NCI-H2107 (cell line): ENCODE results near the gene BCAS1.

ENCODE experiments used
- DNase-seq: peaks from one replicate; lab custom pipeline; 2025; lab: John Stamatoyannopoulos, UW

Gene BCAS1

DNA sequence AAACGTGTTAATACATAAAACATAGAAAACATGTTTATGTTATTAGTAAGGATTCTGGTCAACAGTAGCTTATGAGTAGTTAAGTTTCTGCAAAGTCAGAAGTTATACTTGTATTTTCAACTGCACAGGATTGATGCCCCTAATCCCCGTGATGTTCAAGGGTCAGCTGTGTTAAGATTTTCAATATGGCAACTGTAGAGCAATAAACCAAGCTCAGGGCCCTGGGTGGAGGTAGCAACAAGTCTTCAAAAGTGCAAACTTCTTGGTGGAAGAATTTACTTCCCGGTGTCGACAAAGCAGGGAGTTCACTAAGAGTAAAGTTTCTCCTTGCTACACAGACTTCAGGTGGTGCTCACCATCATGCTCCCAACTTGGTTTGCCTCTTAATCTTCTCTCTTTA lies 4.1 kb upstream of the BCAS1 start:
- no peak for DNase-seq

- no peak for DNase-seq
Observed at GRCh38 chr20:54073288-54073687, 2.9 kb upstream of the BCAS1 start.

DNA sequence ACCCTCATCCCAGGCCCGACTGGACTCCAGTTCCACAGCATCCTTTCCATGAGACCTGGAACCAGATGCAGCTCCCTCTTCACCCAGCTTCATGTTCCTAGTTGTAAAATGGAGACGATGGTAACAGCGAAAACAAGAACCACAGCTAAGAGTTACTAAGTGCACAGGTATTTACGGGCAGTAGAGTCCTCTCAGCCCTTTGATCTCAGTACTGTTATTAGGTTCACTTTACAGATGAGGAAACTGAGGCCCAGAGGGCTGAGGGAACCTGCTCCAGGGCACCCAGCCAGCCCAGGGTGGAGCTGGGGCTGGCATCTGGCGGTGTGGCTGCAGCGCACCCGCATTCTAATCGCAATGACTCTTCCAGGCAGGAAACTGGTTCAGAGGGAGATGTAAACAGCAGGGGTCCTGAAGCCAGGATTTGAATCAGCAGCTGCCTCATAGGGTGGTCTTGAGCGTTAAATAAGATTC lies 858 bp downstream of the BCAS1 start:
- no peak for DNase-seq

DNA sequence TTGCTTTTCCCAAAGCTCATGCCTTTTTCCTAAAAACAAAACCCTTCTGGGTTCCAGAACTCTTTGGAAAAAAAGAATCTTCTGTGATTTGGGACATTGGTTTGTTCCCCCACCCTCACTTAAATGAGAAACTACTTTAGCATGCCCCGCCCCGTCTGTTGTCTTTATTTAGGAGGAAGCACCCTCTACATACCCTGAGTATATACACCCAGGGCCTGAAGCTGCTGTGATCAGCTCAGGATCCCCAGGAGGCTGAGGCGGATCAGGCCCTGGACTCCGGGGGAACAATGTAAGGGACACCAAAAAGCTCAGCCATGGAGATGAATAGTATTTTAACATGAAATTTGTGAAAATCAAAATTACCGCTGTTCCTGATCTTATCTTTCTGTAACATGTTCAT lies 1.4 kb downstream of the BCAS1 start:
- DNase-seq: no peak

DNA sequence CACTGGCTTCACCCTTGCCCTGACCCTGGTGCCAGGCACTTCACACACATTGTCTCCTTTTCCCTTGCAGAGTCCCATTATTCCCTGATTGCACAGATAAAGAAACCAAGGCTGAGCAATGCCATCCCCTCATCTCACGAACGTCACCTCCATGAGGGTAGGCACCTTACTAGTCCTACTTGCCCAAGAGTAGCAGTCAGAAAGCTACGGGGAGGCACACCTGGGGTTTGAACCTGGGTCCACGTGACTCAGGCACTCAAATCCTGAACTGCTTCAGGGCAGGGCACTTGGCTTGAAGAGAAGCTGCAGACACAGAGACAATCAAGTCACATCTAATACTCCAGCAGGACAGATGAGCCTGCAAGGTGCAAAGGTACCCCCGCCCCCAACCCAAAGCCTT lies 1.9 kb downstream of the BCAS1 start:
- no peak for DNase-seq

- DNase-seq: no peak
Observed at GRCh38 chr20:54067606-54068174, 2.7 kb downstream of the BCAS1 start.

- DNase-seq: no peak
Observed at GRCh38 chr20:54065601-54066038, 4.8 kb downstream of the BCAS1 start.

DNA sequence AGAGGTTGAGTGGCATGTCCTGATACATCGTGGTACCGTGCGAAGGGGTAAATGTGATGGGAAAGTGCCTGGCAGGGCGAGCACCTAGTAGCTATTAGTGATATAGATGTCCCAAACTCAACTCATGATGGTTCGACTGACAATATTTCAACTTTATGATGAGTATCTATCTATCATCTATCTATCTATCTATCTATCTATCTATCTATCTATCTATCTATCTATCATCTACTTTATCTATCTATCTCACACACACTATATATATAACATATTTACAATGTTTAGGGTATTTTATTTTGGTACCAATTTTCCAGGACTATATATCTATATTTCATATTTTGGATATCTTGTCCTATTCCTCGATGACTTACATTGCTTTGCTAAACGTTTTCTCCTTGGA lies 5.5 kb downstream of the BCAS1 start:
- no peak for DNase-seq

- DNase-seq: no peak
Observed at GRCh38 chr20:54063992-54064676, 6.3 kb downstream of the BCAS1 start.

DNA sequence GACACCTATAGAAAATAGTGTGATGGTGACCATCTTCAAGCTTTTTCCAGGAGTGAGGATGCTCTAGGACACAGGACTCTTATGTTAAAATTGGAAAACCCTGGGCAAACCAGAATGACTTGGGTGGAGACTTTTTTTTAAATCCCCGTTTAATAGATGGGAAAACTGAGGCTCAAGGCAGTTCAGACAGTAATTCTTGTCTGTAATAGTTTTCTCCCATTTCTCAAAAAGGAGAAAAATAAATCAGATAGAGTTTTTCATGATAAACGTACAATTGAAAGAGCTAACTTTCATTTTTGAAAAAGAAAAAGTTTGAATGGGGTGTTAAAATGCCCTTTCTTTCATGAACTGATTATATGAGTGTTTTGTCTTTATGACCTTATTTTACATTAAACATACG lies 6.8 kb downstream of the BCAS1 start:
- no peak for DNase-seq

DNA sequence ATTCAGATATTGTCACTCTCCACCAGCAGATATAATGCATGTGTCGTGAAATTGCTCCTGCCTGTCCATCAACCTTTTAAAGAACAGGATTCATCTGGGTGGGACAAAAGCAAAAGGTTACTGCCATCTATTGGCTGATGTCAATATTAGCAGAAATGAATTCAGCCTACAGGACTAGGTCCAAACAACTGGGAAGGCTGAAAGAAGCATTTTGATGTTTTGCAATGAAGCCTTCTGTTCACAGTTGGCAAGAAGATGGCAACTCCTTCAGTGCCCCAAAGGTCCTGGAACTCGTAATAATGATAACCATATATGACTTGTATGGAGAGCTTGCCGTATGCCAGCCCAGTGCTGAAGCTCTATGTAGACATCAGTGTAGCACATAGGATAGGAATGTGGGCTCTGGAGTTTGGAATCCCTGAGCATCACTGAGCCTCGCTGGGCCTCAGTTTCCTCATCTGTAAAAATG lies 7.5 kb downstream of the BCAS1 start:
- DNase-seq: no peak

DNA sequence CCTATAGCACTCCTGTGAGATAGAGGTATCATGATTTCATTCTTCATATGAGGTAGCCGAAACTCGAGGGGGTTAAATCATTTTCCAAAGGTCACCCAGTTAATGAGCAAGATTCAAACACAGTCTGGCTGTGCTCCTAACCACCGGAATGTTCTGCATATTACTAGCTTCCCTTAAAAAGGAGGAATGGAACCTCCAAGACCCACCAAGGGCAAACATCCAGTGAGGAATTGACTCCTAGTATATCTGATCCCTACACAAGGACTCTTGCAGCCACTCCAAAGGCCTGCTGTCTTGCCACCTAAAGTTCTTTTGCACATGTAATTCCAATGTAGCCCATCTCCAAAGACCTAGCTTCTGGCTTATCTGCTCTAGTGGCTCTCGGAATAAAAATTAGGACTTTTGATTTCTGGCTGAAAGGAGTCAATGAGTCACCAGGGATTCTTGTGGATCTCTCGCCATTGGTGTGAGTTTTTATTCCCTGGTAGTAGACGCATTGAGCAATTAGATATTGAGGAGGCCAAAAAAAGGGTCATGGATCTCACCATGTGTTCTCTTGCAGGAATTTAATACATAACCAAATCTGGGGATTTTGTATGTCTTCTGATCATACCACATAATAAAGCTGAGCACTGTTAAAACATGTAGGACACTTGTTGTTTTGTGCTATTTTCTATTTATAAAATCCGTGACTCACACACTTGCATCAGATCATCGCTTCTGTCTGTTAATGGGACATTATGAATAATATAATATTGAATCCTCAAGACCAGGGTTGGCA lies 9.1 kb downstream of the BCAS1 start:
- no peak for DNase-seq

GRCh38 chr20:54059691-54060364 lies 10.6 kb downstream of the BCAS1 start:
- no peak for DNase-seq

- DNase-seq: no peak
Observed at GRCh38 chr20:54058420-54059139, 11.8 kb downstream of the BCAS1 start.

GRCh38 chr20:54056762-54057639 lies 13.4 kb downstream of the BCAS1 start:
- no peak for DNase-seq

- no peak for DNase-seq
Observed at GRCh38 chr20:54054516-54054915, 15.9 kb downstream of the BCAS1 start.

- no peak for DNase-seq
Observed at GRCh38 chr20:54051068-54051467, 19.3 kb downstream of the BCAS1 start.

DNA sequence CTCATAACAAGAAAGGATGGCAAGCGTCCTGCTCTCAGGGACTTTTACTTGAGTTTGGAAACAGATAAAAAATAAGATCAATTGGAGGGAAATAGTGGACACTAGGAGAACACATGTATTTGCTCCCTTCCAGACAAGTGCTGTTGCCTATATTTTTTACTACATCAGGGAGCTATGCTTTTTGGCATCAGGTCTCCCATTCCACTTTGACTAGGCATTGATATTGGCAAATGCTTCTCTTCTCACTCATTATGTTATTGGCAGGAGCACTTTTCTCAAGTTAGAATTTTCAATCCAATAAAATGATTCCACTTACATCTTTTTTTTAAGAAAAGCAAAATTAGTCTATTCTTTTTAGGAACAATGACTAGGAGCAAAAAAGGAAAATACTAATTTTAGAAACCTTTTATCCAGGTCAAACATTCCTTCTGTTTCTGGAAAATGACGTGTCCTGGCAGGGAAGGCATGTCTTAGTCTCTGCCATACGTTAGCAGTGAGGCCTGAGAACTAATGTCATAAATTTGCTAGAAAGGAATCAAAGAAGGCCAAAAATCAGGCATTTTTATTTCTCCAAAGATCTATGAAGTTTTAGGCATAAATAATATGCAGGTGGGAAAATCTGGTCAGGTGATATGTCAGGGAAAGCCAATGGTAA lies 21.4 kb downstream of the BCAS1 start:
- DNase-seq: no peak

GRCh38 chr20:54048481-54048880 lies 21.9 kb downstream of the BCAS1 start:
- no peak for DNase-seq

DNA sequence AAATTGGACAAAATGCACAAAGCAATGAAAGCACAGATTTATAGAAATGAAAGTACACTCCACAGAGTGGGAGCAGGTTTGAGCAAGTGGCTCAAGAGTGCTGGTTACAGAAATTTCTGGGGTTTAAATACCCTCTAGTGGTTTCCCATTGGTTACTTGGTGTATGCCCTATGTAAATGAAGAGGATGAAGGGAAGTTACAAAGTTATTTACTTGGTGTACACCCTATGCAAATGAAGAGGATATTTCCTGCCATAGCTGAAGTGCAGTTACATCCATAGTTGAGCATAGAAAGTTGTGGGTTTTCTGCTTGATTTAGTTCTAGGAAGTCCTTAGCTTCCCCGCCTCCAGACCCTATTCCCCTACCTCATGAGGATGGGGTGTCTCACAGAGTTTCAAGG lies 22.7 kb downstream of the BCAS1 start:
- no peak for DNase-seq
